HG02763 (cell line): Measurements from ENCODE around the gene CNGA4.
"Not testable (repeated sequence)": the region's sequence is repeated elsewhere in the genome, so short reads cannot be mapped to it uniquely, and the experiment has no call there.

Experiments used
- ATAC-seq: cut with Tn5 transposase; IDR thresholded peaks from one replicate; pipeline ENCODE4 v1.9.1; 2021; ENCODE audit warnings: mild to moderate bottlenecking, moderate library complexity; ENCODE audit not compliant: unreplicated experiment

CNGA4 gene

DNA sequence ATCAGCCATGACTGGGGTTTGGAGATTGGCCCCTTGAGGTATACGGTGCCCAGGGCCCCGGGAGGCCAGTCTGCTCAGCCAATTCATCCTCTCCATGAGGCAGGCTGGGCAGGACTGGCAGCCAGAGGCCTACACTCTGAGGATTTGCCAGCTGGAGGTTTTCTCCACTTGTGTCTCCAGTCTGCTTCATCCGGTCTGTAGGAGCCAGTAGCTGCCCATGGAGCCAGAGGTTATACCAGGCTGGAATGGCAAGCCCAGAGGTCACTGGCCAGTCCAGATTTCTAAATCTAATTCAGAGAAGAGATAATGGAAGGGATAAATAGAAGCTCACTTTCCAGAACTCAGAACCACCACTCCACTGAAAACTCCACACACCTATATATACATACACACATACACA, 14.5 kb upstream of the CNGA4 start:
- no peak for ATAC-seq

DNA sequence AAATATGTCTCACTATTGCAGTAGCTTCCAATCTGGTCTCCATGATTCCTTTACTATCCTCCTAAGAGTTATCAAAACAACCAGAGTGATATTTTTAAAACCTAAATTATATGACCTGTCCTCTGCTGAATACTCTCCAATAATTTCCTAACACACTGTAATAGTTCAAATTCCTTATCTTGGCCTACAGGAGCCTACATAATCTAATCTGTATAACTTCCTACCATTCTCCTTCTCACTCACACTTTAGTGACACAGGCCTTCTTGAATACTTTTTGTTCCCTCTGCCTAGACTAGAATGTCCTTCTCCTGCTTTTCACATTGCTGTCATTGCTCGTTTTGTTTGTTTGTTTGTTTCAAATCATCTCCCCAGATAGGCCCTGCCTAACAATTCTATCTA, 13.9 kb upstream of the CNGA4 start:
- no peak for ATAC-seq

DNA sequence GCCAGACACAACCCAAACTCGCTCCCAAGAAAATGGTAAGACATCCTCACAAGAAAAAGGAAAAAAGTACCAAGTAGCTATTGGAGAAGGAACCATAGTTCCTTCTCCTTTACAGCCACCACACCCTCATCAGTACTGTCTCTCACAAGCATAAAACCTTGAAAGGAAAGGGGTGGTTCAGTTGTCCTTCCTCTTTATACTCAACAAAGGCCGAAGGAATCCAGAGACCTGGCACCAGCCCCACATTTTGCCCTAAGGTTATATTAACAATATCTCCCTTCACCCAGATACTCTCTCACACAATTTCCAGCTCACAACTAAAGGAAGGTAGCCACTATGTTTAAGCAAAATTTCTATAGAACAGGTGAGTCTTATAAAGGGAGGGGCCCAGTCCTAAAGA, 13.0 kb upstream of the CNGA4 start:
- ATAC-seq, result no peak

DNA sequence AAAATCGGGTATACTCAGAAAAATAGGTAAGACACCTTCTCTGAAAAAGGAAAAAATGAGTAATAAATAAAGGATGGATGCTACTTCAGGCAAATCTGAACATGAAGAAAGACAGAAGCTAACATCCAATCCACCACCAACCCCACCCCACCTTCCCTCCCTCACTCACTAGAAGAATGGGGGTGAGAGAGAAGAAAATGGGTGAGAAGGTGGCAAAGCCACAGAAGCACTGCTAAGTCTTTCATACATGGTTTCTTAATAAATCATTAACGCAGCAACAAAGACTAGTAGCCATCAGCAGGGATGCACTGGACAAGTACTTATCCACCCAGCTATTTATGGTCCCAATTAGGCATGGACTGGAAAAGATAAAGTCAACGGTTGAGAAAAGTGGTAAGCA, 10.4 kb upstream of the CNGA4 start:
- ATAC-seq, result no peak

DNA sequence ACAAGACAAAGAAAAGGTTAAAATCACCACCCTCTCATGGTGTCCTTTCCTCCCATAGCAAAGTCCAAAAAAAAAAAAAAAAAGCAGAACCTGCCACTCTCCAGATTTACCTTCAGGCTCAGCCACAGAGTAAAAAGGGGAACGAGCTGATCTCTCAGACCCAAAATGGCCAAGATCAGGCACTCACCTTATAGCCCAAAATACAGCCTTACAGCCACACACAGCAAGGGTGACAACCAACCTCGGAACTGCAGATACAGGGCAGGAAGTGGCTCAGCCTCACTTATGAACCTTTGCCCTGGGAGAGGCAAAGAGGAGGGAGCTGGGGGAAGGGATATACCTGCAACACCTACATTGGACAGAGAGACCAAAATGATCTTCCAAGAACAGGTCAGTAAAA, 9.0 kb upstream of the CNGA4 start:
- no peak for ATAC-seq

DNA sequence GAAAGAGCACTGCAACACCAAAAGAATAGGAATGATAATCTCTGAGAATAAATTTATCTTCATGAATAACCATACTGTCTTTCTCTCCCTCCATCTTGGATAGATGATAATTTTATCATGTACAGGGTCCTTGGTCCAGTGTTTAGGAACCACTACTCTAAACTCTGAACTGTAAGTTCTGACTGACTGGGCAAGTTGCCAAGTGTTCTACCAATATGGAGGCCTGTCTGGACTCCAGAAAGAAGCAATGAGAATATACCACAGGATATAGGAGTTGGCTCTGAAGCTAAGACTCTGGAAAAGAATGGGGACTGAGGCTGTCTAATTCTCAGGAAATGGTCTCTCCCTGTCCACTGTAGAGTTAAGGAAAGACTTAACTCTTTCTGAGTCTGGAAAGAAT, 6.0 kb upstream of the CNGA4 start:
- no peak for ATAC-seq

DNA sequence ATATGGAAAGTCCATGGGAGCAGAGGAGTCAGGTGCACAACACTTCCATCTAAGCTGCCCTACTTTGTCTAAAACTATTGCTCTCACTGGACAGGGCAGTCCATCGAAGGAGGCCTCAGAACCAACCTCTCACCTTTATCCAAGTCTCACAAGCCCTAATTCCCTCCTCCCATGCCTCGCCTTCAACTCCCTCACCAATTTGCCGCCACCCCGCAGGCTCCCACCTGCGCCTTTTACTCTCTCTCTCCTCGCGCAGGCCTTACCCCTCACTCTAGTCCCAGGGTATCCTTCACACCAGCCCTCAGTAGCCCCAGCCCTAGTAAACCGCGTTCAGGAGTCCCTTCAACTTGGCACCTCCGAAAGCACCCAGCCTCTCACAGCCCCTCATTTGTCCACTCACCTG, 4.9 kb upstream of the CNGA4 start:
- ATAC-seq, result no peak

DNA sequence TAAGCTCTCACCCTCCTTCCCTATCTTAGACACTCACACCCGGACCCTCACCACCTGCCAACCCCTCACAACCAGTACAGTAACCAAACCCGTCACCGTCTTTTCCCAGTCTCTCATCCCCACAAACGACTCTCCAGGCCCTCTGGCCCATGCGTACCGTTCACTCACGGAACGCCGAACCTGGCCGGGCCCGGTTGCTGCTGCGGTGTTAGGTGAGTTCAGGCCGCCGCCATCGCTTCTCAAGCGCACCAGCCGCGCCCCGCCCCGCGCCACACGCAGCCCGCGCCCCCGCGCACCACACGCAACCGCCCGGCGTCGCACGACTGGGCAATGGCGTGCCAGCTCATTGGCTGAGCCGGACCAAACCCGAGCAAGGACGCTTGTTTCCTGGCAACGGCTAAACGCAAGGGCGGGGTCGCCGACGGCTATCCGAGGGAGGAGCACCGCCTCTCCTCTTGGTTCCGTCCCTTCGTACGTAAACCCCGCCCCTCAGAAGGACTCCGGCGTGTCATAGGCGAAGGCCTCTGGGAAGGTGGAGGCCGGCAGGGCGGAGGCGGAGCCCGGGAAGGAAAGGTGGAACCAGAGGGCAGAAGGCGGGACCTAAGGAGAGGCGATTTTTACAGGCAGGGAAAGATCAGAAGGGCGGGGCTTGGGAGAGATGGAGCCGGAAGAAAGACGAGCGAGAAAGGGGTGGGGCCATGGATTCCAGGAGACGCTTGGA, 4.3 kb upstream of the CNGA4 start, which contains the start of gene FHIP1B:
Gene FHIP1B (minus strand): TSS at position 250 of the 721 bp plus-strand sequence. CDS start 10,120 bp downstream, outside the sequence.
- peak; percentile 92 for ATAC-seq

DNA sequence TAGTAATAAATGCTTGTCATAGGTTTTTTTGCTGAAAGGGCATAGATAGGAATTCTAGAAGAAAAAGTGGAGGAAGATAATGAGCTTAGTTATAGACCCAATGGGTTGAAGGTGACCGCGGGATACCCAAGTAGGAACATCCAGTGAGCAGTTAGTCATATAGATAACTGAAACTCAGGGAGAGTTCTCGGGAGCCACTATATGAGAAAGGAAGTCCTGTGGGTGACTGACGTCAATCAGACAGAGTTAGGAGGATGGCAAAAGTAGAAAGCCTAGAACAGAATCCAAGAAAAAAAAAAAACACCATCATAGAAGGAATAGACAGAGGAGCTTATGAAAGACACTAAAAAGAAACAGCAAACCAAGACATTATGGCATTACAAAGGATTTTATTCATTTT, 1.6 kb upstream of the CNGA4 start:
- ATAC-seq, result no peak

DNA sequence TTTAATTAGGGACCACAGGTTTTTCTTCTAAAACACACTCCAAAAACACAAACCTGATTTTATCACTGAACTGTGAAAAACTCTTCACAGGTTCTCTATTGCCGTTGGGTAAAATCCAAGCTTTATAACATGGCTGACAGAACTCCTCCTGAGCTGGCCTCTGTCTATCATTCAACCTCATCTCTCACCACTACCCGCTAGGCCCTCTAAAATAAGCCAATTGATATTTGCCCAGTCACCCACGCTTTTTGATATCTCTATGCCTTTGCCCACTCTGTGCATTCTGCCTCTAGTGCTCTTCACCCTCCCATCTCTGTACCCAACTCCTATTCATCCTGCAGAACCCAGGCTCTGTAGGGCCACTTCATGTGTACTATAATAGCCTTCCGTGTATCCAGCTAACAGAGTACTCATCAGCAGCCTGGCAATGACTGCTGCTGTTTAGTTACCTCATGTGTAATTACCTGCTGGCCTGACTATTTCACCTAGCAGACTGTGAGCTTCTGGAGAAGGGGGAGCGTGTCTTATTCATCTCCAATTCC, 1.1 kb upstream of the CNGA4 start:
- no peak for ATAC-seq

DNA sequence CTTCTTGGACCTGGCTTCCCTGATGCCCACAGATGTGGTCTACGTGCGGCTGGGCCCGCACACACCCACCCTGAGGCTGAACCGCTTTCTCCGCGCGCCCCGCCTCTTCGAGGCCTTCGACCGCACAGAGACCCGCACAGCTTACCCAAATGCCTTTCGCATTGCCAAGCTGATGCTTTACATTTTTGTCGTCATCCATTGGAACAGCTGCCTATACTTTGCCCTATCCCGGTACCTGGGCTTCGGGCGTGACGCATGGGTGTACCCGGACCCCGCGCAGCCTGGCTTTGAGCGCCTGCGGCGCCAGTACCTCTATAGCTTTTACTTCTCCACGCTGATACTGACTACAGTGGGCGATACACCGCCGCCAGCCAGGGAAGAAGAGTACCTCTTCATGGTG, 1.2 kb downstream of the CNGA4 start:
- no peak for ATAC-seq

DNA sequence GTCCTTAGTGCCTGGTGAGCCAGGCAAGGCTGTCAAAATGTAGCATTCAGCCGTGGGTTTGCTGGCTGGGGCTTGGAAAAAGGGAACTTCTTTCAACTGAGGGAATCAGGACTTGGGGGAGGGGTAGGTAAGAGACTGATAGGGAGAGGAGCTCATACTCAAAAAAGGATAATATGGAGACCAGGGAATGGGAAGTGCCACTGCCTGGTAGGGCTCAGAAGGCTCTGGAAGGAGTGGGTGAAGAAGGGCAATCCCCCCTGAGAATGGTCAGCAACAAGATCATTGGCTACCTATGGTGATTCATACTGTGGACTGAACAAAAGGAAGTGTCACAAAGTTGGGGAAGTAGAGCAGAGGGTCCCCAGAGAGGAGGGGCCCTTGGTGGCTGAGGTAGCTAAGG, 1.9 kb downstream of the CNGA4 start:
- ATAC-seq, result no peak

DNA sequence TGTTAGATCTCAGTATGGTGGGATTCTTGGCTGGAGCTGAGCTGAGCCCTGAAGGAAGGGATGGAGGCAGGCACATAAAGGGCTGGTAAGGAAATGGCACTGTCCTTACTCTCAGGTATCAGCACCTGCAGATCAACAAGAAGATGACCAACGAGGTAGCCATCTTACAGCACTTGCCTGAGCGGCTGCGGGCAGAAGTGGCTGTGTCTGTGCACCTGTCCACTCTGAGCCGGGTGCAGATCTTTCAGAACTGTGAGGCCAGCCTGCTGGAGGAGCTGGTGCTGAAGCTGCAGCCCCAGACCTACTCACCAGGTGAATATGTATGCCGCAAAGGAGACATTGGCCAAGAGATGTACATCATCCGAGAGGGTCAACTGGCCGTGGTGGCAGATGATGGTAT, 2.4 kb downstream of the CNGA4 start:
- no peak for ATAC-seq

DNA sequence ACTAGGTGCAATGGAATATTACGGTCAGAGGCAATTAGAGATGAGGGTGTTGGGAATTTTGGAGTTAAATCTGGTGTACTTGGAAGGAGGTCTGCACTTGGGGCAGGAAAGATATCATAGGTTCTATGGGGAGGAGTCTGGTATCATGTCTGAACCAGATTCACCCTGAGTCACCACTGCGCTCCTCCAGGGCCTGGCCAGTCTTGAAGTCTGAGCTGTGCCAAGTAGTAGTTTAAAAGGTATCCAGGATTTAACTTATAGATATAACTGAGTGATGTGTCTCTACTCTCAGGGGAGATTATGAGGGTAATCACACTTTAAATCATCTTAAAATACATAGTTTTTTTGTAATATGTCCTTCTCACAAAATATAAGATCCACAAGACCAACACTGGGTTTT, 6.6 kb downstream of the CNGA4 start:
- no peak for ATAC-seq

DNA sequence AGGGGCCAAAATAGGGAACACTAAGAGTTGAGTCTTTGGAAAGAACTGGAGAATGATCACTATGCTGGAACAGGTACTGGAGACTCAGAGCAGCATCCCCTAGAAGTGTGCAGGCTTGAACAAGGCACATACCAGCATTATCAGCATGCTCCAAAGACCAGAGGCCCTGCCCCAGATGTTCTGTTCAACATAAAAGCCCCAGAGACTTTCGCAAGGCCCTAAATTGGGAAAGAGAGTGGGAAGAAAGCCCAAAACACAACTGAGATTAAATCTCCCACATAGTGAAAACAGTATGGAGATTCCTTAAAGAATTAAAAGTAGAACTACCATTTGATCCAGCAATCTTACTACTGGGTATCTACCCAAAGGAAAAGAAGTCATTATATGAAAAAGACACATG, 9.4 kb downstream of the CNGA4 start:
- ATAC-seq, result no peak

DNA sequence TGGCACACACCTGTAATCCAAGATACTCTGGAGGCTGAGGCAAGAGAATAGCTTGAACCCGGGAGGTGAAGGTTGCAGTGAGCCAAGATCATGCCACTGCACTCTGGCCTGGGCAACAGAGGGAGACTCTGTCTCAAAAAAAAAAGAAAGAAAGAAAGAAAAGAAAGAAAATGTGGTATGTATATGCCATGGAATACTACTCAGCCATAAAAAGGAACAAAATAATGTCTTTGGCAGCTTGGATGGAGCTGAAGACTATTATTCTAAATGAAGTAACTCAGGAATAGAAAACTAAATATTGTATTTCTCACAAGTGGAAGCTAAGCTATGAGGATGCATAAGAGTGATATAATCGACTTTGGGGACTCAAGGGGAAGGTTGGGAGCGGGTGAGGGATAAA, 10.0 kb downstream of the CNGA4 start:
- ATAC-seq, result not testable (repeated sequence)

DNA sequence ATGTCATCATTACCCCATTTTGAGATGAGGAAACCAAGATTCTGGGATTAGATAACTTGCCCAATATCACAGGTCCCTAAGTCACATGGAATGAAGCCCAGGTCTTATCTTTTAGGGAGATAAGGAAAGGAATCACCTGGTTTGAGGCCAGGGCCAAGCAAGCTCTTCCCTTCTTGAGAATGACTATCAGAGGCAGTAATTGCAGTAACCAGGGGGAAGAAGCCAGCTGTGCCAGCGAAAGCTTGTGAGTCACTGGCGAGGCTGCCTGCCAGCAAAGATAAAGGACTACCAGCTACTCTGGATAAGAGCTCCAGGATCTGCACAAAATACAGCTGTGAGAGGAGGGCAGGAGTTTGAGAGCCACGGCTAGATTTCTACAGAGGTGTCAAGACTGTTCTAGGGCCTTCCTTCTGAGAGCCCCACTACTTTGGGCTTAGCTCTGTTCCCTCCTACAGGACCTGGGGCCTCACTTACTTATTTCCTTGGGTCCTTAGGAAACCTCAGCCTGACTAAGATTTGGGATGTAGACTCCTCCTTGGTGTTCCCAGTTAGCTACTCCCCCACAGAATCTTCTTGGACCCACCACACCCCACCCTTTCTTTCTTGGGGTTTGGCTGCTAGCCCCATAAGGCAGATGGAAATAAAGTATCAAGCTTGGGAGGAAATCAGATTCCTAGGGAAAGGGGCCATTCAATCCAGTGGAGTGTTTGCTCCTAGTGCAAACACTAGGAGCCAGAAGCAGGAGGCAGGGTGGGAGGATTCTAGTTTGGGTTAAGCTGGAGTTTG, 11.1 kb downstream of the CNGA4 start:
- ATAC-seq, result no peak

DNA sequence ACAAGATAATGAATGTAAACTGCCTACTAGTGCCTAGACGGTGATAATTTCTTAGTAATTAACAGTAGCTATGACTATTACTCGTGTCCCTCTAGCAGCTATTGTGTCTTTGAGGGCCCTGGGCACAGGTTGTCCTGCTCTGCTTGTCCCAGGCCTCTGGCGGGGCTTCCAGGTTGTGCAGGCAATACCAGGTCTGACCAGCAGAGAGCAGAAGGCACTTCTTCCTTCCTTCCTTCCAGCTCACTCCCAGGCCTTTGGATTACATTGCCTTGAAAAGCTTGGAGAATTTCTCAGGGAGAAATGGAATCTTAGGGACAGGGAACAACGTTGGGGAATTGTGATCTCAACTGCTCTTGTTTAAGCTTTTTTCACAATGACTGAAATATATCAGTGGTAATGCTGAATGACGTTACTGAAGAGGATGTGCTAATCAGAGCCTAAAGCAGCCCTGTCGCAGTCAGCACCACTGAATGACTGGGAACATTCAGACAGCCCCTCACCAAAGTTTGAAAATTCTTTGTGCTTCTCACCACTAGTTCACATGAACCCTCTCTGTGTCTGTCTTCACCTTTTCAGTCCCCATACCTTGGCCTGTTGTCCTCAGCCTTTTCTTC, 12.3 kb downstream of the CNGA4 start:
- peak; percentile 73 for ATAC-seq

DNA sequence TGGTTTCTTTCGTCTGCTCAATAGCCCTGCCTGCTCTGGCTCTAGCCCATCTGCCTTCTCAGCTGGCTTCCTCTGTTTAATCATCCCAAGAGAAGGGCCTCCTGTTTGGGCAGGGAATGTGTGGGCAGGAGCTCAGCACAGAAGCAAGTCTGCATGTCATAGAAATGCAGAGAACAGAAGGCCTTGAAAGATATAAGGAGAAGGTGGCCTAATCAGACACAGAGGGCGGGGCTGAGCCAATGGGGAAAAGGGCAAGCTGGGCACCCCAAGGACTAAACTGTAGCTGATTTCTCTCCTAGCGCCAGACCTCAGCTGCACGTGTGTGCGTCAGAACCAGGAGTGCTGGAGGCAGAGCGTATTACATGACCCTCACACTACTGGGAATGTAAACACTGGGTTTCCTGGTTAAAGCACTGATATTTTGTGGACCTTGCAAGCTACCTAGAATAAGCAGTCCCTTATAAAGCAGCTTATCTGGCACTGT, 13.1 kb downstream of the CNGA4 start:
- ATAC-seq, result no peak

DNA sequence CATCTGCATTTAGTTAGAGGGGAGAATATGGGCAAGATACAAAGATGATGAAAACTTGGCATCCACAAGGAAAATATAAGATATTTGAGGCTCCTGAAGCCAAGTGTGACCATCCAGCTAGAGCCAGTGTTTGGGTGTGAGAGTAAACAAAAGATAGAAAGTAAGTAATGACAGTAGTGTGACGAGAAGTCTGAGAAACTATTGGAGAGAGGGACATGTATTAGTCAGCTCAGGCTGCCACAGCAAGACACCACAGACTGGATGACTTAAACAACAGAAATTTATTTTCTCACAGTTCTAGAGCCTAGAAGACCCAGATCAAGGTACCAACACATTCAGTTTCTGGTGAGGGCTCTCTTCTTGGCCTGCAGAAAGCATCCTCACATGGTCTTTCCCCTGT, 14.3 kb downstream of the CNGA4 start:
- no peak for ATAC-seq

DNA sequence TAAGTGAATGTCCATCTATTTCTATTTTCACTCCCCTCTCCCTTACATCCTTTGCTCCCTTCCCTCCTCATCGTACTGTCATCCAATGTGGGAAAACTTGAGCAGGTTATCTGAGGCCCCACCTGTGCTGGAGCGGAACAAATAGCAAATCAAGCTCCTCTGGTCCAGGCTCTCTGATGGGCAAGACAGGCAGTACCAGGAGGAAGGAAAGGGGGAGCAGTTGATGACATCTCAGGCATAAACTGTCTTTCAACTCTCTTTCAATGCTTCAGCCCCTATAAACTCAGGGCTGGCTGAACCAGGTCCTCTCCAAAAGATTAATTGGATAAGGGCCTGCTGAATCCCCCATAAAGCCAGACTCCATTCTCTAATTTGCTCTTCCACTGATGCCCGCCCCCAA, 19.3 kb downstream of the CNGA4 start:
- ATAC-seq, result no peak
